ENCODE measurements around the gene HS3ST3B1. TPM values are rescaled to one million over a fixed set of nuclear protein-coding genes. Genes with fewer than 3 reads are reported as not detected.

HS3ST3B1 gene
- total and polyA plus RNA-seq, 8 donors: 1.9 to 6.7 (median 2.6) TPM

GRCh38 chr17:14381606-14382005 lies 80.7 kb downstream of the HS3ST3B1 start:
- Histone ChIP-seq H3K27me3 (no peaks in the 10 kb centered on the region), H3K27ac (no peak overlapping the region), H3K4me3 (no peak overlapping the region), H3K36me3 (no peaks in the 10 kb centered on the region), H3K9me3 (peaks cover 0 to 4% of the 10 kb centered on the region in 2 donors), H3K4me1 (no peaks in the 10 kb centered on the region)
- ATAC-seq (no peak), DNase-seq (no peak)
- intact Hi-C loops (cut with DNase I): no loop called here
- no peak for TF ChIP-seq CTCF (IDR thresholded peaks at IDR 0.05)

- Histone ChIP-seq H3K27ac (no peak overlapping the region), H3K9me3 (peaks cover 0 to 15% of the 10 kb centered on the region in 2 donors), H3K4me3 (no peak overlapping the region), H3K4me1 (no peaks in the 10 kb centered on the region), H3K36me3 (no peaks in the 10 kb centered on the region), H3K27me3 (no peaks in the 10 kb centered on the region)
- intact Hi-C loops (cut with DNase I): no loop called here
- DNase-seq: no peak
- no peak for TF ChIP-seq CTCF (IDR thresholded peaks at IDR 0.05)
- no peak for ATAC-seq
Observed at GRCh38 chr17:14387036-14387435, 86.2 kb downstream of the HS3ST3B1 start.

GRCh38 chr17:14389681-14390080 lies 88.8 kb downstream of the HS3ST3B1 start:
- intact Hi-C loops (cut with DNase I): no loop called here
- H3K4me1 ChIP-seq: no peaks in the 10 kb centered on the region
- TF ChIP-seq CTCF (IDR thresholded peaks at IDR 0.05): no peak
- H3K9me3 ChIP-seq: peaks cover 0 to 10% of the 10 kb centered on the region in 2 donors
- H3K27me3 ChIP-seq: no peaks in the 10 kb centered on the region
- DNase-seq (no peak), ATAC-seq (no peak)
- no peaks in the 10 kb centered on the region for H3K36me3 ChIP-seq
- no peak overlapping the region for H3K27ac ChIP-seq
- H3K4me3 ChIP-seq: no peak overlapping the region

- intact Hi-C loops (cut with DNase I): no loop called here
Observed at GRCh38 chr17:14393723-14394122, 92.8 kb downstream of the HS3ST3B1 start.

GRCh38 chr17:14395255-14395654 lies 94.4 kb downstream of the HS3ST3B1 start:
- Histone ChIP-seq H3K27me3 (no peaks in the 10 kb centered on the region), H3K27ac (no peak overlapping the region), H3K9me3 (peaks cover 0 to 14% of the 10 kb centered on the region in 2 donors), H3K4me1 (no peaks in the 10 kb centered on the region), H3K36me3 (no peaks in the 10 kb centered on the region), H3K4me3 (no peak overlapping the region)
- no peak for DNase-seq
- intact Hi-C loops (cut with DNase I): no loop called here
- no peak for TF ChIP-seq CTCF (IDR thresholded peaks at IDR 0.05)
- no peak for ATAC-seq

More at GRCh38 chr17:14393723-14394122, 92.8 kb downstream of the HS3ST3B1 start:
- Histone ChIP-seq H3K36me3 (no peaks in the 10 kb centered on the region), H3K27ac (no peak overlapping the region), H3K27me3 (no peaks in the 10 kb centered on the region), H3K4me3 (no peak overlapping the region), H3K9me3 (peaks cover 0 to 10% of the 10 kb centered on the region in 2 donors), H3K4me1 (no peaks in the 10 kb centered on the region)
- ATAC-seq (no peak), DNase-seq (no peak)
- TF ChIP-seq CTCF (IDR thresholded peaks at IDR 0.05): no peak

Measured in left lung (tissue), 10 donors.